ENCODE data around the gene CRBN.

GRCh38 chr3:3137526-3137925, 42.0 kb downstream of the CRBN start:
- TF ChIP-seq CTCF (conservative IDR thresholded peaks at IDR 0.05) (no peak), ZFX (IDR thresholded peaks at IDR 0.05) (no peak)
